HCT116 (cell line): ENCODE results near the gene PAK1.

Experiments
- CEBPB ChIP-seq: IDR thresholded peaks from 2 replicates; pipeline ENCODE4 v1.6.1; 2012; ENCODE audit warnings: low read depth
- EGR1 ChIP-seq: IDR thresholded peaks from 2 replicates; pipeline ENCODE4 v1.6.1; 2012; ENCODE audit warnings: low read depth
- EZH2 ChIP-seq: fragments of 200-600 bp; sonication (generic); IDR thresholded peaks from 2 replicates; pipeline ENCODE4 v1.6.1; 2017; ENCODE audit warnings: antibody characterized with exemption, mixed run types
- EZH2phosphoT487 ChIP-seq: fragments of 200-600 bp; IDR thresholded peaks from 2 replicates; pipeline ENCODE4 v1.6.1; 2018; ENCODE audit warnings: antibody characterized with exemption, borderline replicate concordance
- JUND ChIP-seq: IDR thresholded peaks from 2 replicates; pipeline ENCODE4 v1.6.1; 2012
- POLR2A ChIP-seq: IDR thresholded peaks from 2 replicates; pipeline ENCODE4 v1.7.0; 2011; ENCODE audit warnings: borderline replicate concordance; ENCODE audit not compliant: insufficient read depth, insufficient read length; ENCODE audit errors: extremely low read depth
- POLR2AphosphoS5 ChIP-seq: IDR thresholded peaks from 2 replicates; pipeline ENCODE4 v1.6.1; 2011; ENCODE audit warnings: mild to moderate bottlenecking, low read depth, low read length, moderate library complexity
- SP1 ChIP-seq: IDR thresholded peaks from 2 replicates; pipeline ENCODE4 v1.6.1; 2012; ENCODE audit warnings: low read depth
- TCF7L2 ChIP-seq: IDR thresholded peaks from 2 replicates; pipeline ENCODE4 v1.7.0; 2011; ENCODE audit warnings: borderline replicate concordance, inconsistent platforms; ENCODE audit not compliant: insufficient read depth, insufficient read length; ENCODE audit errors: extremely low read depth
- TF ChIP-seq, protein P1 (sequence below), 3 experiments: fragments of 200-600 bp in 1 of 3; sonication (generic) in 1 of 3; IDR thresholded peaks in 2 of 3; conservative IDR thresholded peaks in 1 of 3; 2 replicates each; pipeline ENCODE4 v1.5.1; 2012 to 2017; ENCODE audit warnings: low read depth in 2 of 3, low read length in 2 of 3, antibody characterized with exemption in 1 of 3, borderline replicate concordance in 1 of 3, control low read depth in 1 of 3, mild to moderate bottlenecking in 1 of 3, mixed read lengths in 1 of 3, mixed run types in 1 of 3, moderate library complexity in 1 of 3; ENCODE audit not compliant: insufficient read depth in 1 of 3
- TF ChIP-seq, protein P2 (sequence below): IDR thresholded peaks from 2 replicates; pipeline ENCODE4 v1.6.1; 2012

DNA sequence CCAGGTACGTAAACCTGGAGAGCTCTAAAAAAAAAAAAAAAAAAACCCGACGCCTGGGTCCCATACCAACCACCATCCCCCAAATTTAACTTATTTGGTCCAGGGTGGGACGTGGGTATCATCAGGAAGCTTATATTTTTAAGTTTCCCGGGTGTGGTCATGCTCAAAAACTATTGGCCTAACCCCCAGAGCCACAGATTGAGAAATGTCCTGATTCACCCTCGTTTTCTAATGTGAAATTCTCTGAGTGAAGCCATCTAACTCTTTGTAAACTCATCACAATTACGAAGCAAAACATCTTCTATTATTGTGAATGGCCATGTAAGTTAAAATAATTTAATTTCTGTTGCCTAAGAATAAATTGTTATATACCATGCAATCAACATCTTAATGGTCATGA is 29.6 kb downstream of the PAK1 start:
- TF ChIP-seq TCF7L2, result no peak
- no peak for TF ChIP-seq POLR2A
- TF ChIP-seq, protein P1, sequence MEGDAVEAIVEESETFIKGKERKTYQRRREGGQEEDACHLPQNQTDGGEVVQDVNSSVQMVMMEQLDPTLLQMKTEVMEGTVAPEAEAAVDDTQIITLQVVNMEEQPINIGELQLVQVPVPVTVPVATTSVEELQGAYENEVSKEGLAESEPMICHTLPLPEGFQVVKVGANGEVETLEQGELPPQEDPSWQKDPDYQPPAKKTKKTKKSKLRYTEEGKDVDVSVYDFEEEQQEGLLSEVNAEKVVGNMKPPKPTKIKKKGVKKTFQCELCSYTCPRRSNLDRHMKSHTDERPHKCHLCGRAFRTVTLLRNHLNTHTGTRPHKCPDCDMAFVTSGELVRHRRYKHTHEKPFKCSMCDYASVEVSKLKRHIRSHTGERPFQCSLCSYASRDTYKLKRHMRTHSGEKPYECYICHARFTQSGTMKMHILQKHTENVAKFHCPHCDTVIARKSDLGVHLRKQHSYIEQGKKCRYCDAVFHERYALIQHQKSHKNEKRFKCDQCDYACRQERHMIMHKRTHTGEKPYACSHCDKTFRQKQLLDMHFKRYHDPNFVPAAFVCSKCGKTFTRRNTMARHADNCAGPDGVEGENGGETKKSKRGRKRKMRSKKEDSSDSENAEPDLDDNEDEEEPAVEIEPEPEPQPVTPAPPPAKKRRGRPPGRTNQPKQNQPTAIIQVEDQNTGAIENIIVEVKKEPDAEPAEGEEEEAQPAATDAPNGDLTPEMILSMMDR (IDR thresholded peaks at IDR 0.05 in 2 of 3, conservative IDR thresholded peaks at IDR 0.05 in 1 of 3; ENCODE audit: borderline replicate concordance in 1 of 3, insufficient read depth in 1 of 3, low read depth in 2 of 3, low read length in 2 of 3), result no peak
- no peak for TF ChIP-seq EZH2
- no peak for TF ChIP-seq POLR2AphosphoS5
- no peak for TF ChIP-seq JUND
- no peak for TF ChIP-seq EZH2phosphoT487
- TF ChIP-seq EGR1, result no peak
- TF ChIP-seq SP1, result no peak
- TF ChIP-seq CEBPB, result no peak
- TF ChIP-seq, protein P2, sequence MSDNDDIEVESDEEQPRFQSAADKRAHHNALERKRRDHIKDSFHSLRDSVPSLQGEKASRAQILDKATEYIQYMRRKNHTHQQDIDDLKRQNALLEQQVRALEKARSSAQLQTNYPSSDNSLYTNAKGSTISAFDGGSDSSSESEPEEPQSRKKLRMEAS, result no peak
